GM21367 (cell line): ENCODE measurements around the gene NBPF6.
"Not testable (repeated sequence)": the region's sequence is repeated elsewhere in the genome, so short reads cannot be mapped to it uniquely, and the experiment has no call there.

ENCODE experiments used
- ATAC-seq: cut with Tn5 transposase; IDR thresholded peaks from one replicate; pipeline ENCODE4 v1.9.1; 2021; ENCODE audit not compliant: unreplicated experiment

The NBPF6 gene

GRCh38 chr1:108496856-108497255 lies 46.7 kb downstream of the NBPF6 start:
- not testable (repeated sequence) for ATAC-seq

DNA sequence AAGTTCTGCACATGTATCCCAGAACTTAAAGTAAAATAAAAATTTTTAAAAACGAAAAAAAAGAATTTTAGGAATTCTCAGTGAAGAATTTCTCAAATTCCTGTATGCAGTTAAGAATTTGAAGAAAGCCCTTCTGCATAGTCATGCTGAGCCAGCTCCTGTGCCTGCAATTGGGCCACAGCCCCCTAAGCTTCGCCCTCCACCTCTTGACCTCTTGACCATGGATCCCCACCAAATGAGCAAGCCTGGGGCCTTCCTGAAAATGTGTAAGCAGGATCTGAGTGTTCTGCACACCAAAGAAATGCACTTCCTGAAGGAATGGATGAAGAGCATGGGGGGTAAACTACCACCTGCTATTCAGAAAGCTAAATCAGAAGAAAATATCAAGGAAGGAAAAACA lies 52.0 kb downstream of the NBPF6 start:
- no peak for ATAC-seq

DNA sequence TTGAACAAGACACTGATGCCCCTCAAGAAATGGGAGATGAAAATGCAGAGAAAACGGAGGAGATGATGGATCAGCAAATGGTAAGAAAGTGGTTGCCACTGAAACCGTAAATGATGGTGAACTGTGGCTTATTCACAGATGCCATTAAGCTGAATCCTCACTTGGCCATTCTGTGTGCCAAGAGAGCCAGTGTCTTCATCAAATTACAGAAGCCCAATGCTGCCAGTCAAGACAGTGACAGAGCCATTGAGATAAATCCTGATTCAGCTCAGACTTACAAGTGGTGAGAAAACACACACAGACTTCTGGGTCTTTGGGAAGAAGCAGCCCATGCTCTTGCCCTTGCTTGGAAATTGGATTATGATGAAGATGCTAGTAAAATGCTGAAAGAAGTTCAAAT lies 52.5 kb downstream of the NBPF6 start:
- no peak for ATAC-seq

DNA sequence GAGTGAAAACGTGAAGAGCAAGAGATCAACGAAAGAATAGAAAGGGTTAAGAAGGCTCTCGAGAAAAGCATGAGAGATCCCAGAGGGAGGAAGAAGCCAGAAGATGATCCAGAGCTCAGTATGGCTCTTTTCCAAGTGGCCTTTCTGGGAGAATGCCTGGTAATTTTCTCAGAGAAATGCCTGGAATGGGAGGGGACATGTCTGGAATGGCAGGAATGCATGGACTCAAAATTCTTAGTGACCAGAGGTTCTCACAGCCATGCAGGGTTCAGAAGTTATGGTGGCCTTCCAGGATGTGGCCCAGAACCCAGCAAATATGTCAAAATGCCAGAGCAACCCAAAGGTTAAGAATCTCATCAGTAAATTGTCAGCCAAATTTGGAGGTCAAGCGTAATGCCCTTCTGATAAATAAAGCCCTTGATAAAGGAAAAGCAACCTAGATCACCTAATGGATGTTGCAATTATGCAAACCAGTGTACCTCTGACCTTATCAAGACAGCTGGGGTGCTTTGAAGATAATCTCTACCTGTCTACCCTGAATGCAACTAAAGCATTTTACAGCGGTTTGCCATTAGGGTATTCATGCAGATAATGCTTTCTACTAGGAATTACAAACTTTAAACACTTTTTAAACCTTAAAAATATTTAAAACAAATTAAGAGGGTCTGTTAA lies 53.1 kb downstream of the NBPF6 start:
- no peak for ATAC-seq

GRCh38 chr1:108504447-108504846 lies 54.3 kb downstream of the NBPF6 start:
- ATAC-seq: no peak

GRCh38 chr1:108505763-108506070 lies 55.6 kb downstream of the NBPF6 start:
- ATAC-seq: no peak

DNA sequence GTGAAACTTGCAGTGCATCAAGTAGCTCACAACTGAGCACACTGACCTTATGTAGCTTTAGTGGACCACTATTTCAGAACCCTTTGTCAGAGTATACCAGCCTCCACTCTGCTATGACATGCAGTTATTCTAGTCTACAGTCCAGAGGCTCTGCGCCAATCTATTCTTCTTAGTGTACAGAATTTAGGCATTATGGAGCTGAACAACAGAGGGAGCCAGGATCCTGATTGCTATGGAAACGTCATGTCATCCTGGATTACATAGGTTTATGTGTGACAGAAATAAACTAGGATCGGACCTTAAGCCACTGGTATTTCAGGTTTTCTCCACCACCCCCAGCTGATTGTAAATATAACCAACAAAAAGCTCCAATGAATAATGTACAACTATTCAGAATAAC lies 61.6 kb downstream of the NBPF6 start:
- ATAC-seq: no peak

GRCh38 chr1:108512239-108513043 lies 62.3 kb downstream of the NBPF6 start:
- no peak for ATAC-seq

DNA sequence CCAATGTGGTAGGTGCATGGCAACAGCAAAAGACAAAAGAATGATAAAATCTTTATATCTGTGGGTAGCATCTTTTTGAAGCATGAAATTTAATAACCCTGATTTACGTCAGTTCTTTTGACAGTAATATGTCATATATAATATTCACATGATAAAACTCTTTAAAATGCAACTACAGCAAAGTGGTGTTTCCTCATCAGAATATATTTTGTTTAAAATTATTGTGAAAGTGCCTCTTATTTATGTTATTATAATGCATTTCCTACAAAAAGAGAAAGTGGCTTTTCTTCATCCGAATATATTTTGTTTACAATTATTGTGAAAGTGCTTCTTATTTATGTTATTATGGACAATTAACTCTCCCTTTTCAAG lies 62.9 kb downstream of the NBPF6 start:
- no peak for ATAC-seq

DNA sequence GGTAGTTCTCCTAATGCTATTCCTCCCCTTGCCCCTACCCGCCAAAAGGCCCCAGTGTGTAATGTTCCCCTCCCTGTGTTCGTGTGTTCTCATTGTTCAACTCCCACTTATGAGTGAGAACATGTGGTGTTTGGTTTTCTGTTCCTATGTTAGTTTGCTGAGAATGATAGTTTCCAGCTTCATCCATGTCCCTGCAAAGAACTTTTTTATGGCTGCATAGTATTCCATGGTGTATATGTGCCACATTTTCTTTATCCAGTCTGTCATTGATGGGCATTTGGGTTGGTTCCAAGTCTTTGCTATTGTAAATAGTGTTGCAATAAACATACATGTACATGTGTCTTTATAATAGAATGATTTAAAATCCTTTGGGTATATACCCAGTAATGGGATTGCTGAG lies 63.8 kb downstream of the NBPF6 start:
- not testable (repeated sequence) for ATAC-seq

- ATAC-seq: not testable (repeated sequence)
These were observed 67.3 kb downstream of the NBPF6 start for GRCh38 chr1:108517301-108517897.
